RPMI7951 (cell line): Measurements from ENCODE around the gene ATM. TPM values are rescaled to one million over a fixed set of nuclear protein-coding genes. Genes with fewer than 3 reads are reported as not detected.
A peak's percentile ranks its signal among the peaks of the same experiment; 100 is the strongest.
"Not testable (repeated sequence)": the region's sequence is repeated elsewhere in the genome, so short reads cannot be mapped to it uniquely, and the experiment has no call there.

Experiments
- DNase-seq: peaks from one replicate; pipeline ENCODE4 v3.0.0-alpha.2; 2012; ENCODE audit warnings: low read depth
- total RNA-seq: library from RNA; depleted of rRNA; stranded (reverse); fragments of >200 nt; shearing (Covaris generic); gene quantifications from 2 replicates; pipeline ENCODE4 v1.2.3, GENCODE V29; 2014

Gene ATM
- total RNA-seq, 1 experiment from 2014 or later, result 66.4 TPM

GRCh38 chr11:108220721-108221336 lies 2.0 kb upstream of the ATM start:
- DNase-seq, result peak; percentile 15

GRCh38 chr11:108221371-108221770 lies 1.5 kb upstream of the ATM start:
- peak; percentile 13 for DNase-seq

GRCh38 chr11:108221911-108222573 lies 825 bp upstream of the ATM start:
- no peak for DNase-seq

- peak; percentile 18 for DNase-seq
Measured at GRCh38 chr11:108223348-108224149, 682 bp downstream of the ATM start.

GRCh38 chr11:108224366-108224765 lies 1.5 kb downstream of the ATM start:
- no peak for DNase-seq

GRCh38 chr11:108224911-108225786 lies 2.3 kb downstream of the ATM start:
- no peak for DNase-seq

GRCh38 chr11:108226036-108226435 lies 3.2 kb downstream of the ATM start:
- no peak for DNase-seq

- DNase-seq, result no peak
Measured at GRCh38 chr11:108228251-108228650, 5.4 kb downstream of the ATM start.

- no peak for DNase-seq
Measured at GRCh38 chr11:108233277-108233945, 10.5 kb downstream of the ATM start.

- no peak for DNase-seq
Measured at GRCh38 chr11:108235192-108235591, 12.3 kb downstream of the ATM start.

- no peak for DNase-seq
Measured at GRCh38 chr11:108235633-108236032, 12.8 kb downstream of the ATM start.

GRCh38 chr11:108237058-108237481 lies 14.2 kb downstream of the ATM start:
- DNase-seq, result no peak

- DNase-seq, result no peak
Measured at GRCh38 chr11:108239076-108239475, 16.2 kb downstream of the ATM start.

- DNase-seq, result no peak
Measured at GRCh38 chr11:108241330-108242037, 18.6 kb downstream of the ATM start.

- no peak for DNase-seq
Measured at GRCh38 chr11:108242422-108242821, 19.6 kb downstream of the ATM start.

GRCh38 chr11:108246308-108246707 lies 23.4 kb downstream of the ATM start:
- no peak for DNase-seq

GRCh38 chr11:108246885-108247284 lies 24.0 kb downstream of the ATM start:
- DNase-seq, result no peak

GRCh38 chr11:108253176-108253575 lies 30.3 kb downstream of the ATM start:
- peak; percentile 5 for DNase-seq

- no peak for DNase-seq
Measured at GRCh38 chr11:108269583-108269982, 46.7 kb downstream of the ATM start.

GRCh38 chr11:108276985-108277616 lies 54.2 kb downstream of the ATM start:
- DNase-seq, result not testable (repeated sequence)
